H1 (cell line): ENCODE data around the gene DNAJB7. TPM values are rescaled to one million over a fixed set of nuclear protein-coding genes. Genes with fewer than 3 reads are reported as not detected.

Experiments
- CHD7 ChIP-seq: fragments of 300-600 bp; sonication (generic); IDR thresholded peaks from 2 replicates; pipeline ENCODE4 v1.7.1; 2012; ENCODE audit warnings: low read length, moderate library complexity, mild to moderate bottlenecking, inconsistent platforms; ENCODE audit not compliant: insufficient replicate concordance
- CTBP2 ChIP-seq: IDR thresholded peaks from 2 replicates; pipeline ENCODE4 v1.7.0; 2011; ENCODE audit warnings: borderline replicate concordance, mild to moderate bottlenecking, moderate library complexity, mixed read lengths, low read length; ENCODE audit not compliant: insufficient read depth, insufficient read length
- FOSL1 ChIP-seq: IDR thresholded peaks from 2 replicates; pipeline ENCODE4 v1.6.1; 2011; ENCODE audit warnings: mild to moderate bottlenecking, low read depth, low read length, moderate library complexity; ENCODE audit not compliant: insufficient read depth
- GABPA ChIP-seq: IDR thresholded peaks from 2 replicates; pipeline ENCODE4 v1.6.1; 2011; ENCODE audit warnings: mild to moderate bottlenecking, low read length, moderate library complexity, borderline replicate concordance; ENCODE audit not compliant: insufficient read depth
- SIN3A ChIP-seq, 2 experiments: IDR thresholded peaks in 1 of 2; conservative IDR thresholded peaks in 1 of 2; 2 replicates each; pipeline ENCODE4 v1.6.1; 2011 to 2012; ENCODE audit warnings: low read length in 2 of 2, improper control_type of control experiment in 1 of 2, low read depth in 1 of 2, mild to moderate bottlenecking in 1 of 2
- SP4 ChIP-seq: IDR thresholded peaks from 2 replicates; pipeline ENCODE4 v1.6.1; 2012; ENCODE audit warnings: low read length, inconsistent platforms
- polyA plus RNA-seq, 7 experiments: library from polyadenylated mRNA; depleted of rRNA in 3 of 7; stranded (reverse) in 5 of 7; unstranded in 2 of 7; fragments of >200 nt in 5 of 7; fragments of 200-250 nt in 2 of 7; gene quantifications; 1 replicate in 5 of 7; 2 replicates in 1 of 7; 4 replicates in 1 of 7; pipeline versions ENCODE4 v1.2.1 to v1.2.3, GENCODE V29; 2011 to 2013; ENCODE audit warnings: missing spikeins in 2 of 7, mixed read lengths in 2 of 7
- total RNA-seq: library from RNA; stranded (reverse); fragmentation: NEBNext Ultra II Directional; extraction: Animal tissue kit (Norgen Biotek cat#: 25700); gene quantifications from 2 replicates; pipeline ENCODE4 v1.2.1, GENCODE V29; 2021
- TF ChIP-seq, protein P1 (sequence below): IDR thresholded peaks from 2 replicates; pipeline ENCODE4 v1.6.1; 2012; ENCODE audit warnings: inconsistent platforms

Gene DNAJB7
- total and polyA plus RNA-seq, 2 of the 8 experiments (the other 6 are each of a cell fraction or from before 2014, with no cell fraction given) = not detected

- TF ChIP-seq FOSL1 (no peak), CHD7 (no peak), CTBP2 (no peak), GABPA (peak; percentile 73; the same call in 1 of the 2 replicates), SP4 (0 out of 2 replicates have a peak, but pooled peaks have one; percentile 4), SIN3A (conservative IDR thresholded peaks at IDR 0.05 in 1 of 2, IDR thresholded peaks at IDR 0.05 in 1 of 2; ENCODE audit: low read depth in 1 of 2, low read length in 2 of 2) (peak in 1 of 2 experiments; percentile 60; a peak in 2 of 4 replicates)
- TF ChIP-seq, protein P1, sequence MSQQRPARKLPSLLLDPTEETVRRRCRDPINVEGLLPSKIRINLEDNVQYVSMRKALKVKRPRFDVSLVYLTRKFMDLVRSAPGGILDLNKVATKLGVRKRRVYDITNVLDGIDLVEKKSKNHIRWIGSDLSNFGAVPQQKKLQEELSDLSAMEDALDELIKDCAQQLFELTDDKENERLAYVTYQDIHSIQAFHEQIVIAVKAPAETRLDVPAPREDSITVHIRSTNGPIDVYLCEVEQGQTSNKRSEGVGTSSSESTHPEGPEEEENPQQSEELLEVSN = peak; percentile 78
Measured at GRCh38 chr22:40818747-40819598, 42.9 kb downstream of the DNAJB7 start, which contains the start of gene SLC25A17 (continued).
